GM04503 (cell line): ENCODE data around the gene D2HGDH.
"Not testable (repeated sequence)": the region's sequence is repeated elsewhere in the genome, so short reads cannot be mapped to it uniquely, and the experiment has no call there.

Experiments
- DNase-seq: peaks from one replicate; pipeline ENCODE4 v3.0.0-alpha.2; 2012; ENCODE audit warnings: low read depth

D2HGDH gene

DNA sequence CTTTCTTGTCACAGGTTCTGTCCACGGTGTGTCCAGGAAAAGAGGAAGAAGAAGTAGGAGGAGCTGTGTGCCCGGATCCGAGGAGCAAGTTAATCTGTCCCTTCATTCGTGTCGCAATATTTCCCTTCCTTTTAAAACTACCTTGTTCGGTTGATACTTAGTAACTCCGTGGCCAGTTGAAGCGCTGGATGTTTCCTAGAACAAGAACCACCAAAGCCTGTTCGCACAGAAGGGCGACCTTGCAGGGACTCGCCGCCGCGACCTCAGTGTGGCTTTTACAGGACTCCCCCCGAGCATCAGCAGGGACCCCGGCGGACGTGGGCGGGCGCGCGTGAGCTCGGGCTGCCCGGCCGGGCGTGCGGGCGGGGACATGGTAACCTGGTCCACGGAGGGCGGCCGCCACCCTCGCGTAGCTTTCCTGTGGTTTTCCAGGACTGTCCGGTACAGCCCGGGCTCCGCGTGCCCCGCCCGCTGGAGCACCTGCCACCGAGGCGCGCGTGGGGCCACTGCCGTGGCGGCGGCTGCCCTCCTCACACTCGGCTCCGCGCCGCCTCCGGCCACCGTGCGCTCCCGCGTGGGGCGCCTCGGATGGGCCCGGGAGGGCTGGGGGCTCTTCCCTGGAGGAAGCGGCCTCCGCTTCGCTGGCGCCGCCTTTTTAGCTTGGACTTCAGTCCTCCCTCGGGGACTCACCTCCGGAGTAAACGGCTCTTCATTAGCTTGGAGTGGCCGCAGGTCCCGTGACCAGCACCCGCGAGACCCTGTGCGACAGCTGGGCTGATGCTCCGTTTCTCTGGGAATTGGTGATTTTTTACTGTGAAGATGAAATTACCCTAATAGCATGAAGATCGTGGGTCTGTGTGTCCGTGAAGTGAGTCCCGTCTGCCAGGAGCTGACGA, 9.2 kb upstream of the D2HGDH start:
- no peak for DNase-seq

DNA sequence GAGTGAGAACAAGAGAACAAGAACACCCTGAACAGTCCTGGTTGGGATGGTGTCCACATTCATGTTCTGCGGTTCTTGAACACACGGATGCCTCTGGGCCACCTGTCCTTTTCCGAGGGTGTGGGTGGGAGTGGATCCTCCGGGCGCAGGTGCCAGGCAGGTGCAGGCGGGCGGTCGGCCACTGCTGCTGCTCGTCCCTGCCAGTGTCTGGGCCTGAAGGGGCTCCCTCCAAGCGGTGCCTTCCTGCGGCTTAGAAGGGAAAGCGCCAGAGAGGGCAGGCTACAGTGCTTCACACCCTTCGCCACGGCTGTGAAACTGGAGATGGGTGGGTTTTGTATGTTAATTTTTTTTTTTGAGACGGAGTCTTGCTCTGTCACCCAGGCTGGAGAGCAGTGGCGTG, 8.0 kb upstream of the D2HGDH start:
- no peak for DNase-seq

DNA sequence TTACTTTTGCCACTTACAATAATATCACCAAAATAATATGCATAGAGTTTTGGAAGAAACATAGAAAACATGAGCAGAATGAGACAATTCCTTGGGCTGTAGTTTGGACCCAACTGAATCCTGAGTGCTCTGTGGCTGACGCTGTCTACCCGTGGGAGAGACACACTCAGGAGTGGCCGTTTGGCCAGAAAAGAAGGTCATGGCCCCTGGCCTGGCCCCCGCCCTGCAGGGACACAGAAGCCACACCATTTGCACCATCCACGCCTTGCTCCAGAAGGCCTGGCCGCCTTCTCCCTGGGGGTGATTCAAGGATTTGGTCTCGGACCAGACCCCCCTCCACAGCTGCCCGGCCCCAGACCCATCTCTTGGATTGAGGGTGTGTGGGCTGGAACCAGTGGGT, 6.4 kb upstream of the D2HGDH start:
- no peak for DNase-seq

DNA sequence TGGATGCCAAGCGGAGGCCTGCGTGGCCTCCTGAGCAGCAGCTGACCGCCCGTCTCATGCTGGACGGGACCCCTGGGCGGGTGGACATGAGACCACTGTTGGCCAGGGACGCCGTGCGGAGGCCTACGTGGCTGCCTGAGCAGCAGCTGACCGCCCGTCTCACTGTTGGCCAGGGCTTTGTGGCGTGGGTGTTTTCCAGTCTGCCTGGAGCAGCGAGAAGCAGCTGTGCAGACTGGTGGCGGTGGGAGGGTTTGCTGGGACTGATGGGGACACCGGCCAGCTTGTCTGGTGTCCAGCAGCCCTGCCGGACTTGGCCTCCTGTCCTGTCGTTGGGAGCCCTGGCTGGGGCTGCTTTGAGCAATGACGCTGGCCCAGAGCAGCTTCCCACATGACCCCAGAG, 5.8 kb upstream of the D2HGDH start:
- DNase-seq: no peak

DNA sequence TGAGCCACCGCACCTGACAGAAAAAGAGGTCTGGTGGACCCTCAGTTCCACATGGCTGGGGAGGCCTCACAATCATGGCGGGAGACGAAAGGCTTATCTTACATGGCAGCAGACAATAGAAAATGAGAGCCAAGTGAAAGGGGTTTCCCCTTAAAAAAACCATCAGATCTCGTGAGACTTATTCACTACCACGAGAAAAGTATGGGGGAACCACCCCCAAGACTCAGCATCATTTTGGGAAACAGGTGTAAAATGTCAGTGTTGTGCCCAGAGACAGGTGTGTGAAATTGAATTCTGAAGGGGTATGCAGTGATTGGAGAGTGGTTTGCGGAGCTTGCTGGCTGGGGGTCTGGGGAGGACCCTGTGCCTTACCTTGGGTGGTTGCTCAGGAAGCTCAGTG, 4.6 kb upstream of the D2HGDH start:
- no peak for DNase-seq

DNA sequence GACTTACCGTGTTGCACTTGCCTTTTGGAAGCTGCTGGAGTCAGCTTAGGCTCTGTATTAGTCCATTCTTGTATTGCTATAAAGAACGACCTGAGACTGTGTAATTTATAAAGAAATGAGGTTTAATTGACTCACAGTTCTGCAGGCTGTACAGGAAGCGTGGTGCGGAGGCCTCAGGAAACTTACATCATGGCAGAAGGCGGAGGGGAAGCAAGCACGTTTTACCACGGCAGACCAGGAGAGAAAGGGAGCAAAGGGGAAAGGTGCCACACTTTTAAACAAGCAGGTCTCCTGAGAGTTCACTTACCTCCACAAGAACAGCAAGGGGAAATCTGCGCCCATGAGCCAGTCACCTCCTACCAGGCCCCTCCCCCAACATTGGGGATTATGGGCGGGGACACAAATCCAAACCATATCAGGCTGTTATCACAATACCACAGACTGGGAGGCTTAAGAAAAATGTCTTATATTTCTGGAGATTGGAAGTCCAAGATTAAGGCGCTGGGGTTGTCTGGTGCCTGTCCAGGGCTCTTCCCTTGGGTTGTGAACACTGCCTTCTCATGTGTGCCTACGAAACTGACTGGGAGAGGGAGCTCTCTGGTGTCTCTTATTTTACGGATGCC, 3.6 kb upstream of the D2HGDH start:
- no peak for DNase-seq

DNA sequence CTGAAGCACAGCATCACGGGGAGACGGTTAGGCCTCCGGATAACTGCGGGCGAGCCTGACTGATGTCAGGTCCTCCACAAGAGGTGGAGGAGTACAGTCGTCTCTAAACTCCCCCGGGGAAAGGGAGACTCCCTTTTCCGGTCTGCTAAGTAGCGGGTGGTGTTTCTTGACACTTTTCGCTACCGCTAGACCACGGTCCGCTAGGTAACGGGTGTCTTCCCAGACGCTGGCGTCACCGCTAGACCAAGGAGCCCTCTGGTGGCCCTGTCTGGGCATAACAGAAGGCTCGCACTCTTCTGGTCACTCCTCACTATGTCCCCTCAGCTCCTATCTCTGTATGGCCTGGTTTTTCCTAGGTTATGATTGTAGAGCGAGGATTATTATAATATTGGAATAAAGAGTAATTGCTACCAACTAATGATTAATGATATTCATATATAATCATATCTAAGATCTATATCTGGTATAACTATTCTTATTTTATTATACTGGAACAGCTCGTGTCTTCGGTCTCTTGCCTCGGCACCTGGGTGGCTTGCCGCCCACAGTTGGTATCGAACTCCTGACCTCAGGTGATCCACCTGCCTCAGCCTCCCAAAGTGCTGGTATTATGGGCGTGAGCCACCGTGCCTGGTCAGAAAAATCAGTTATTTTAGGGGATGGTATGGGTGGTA, 1.8 kb upstream of the D2HGDH start:
- DNase-seq: peak; percentile 0

DNA sequence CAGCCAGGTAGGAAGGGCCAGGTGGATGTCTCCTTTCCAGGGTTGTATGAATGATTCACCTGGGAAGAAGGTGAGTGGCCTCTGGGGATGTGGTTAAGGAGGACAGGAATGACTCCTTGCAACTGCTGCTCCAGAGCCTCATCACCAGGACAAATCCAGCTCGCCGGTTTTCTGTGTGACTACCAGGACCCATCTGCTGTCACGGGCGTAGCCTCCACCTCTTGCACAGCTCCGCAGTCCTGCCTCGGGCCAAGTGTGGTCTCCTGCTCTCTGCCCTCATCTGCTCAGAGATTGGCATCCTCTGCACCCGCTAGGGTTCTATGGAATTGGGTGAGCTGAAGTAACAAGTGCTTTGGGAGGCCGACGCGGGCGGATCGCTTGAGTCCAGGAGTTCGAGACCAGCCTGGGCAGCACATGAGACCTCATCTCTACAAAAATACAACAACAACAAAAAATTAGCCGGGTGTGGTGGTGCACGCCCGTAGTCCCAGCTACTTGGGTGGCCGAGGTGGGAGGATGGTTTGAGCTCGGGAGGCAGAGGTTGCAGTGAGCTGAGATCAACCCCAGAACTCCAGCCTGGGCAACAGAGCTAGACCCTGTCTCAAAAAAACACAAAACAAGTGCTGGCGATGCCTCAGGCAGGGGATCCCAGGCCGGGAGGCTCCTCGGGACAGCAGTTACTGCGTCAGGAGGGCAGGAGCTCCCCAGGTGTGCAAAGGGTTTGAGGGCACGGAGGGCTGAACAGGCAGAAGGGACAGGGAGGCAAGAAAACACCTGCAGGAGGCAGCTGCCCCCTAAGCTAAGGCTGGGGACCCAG, 831 bp upstream of the D2HGDH start:
- no peak for DNase-seq

DNA sequence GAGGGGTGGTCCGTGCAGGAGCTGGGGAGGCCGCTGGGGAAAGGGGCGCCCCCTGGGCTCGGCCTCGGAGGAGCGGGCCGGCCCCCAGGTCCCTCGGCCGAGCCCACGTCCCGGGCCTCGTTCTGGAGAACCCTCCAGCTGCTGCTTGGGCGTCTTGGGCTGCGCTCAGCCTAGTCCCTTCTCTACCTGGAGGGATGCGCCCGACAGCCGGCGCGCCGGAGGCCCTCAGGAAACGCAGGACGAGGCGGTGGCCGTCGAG, 293 bp upstream of the D2HGDH start:
- DNase-seq: no peak

DNA sequence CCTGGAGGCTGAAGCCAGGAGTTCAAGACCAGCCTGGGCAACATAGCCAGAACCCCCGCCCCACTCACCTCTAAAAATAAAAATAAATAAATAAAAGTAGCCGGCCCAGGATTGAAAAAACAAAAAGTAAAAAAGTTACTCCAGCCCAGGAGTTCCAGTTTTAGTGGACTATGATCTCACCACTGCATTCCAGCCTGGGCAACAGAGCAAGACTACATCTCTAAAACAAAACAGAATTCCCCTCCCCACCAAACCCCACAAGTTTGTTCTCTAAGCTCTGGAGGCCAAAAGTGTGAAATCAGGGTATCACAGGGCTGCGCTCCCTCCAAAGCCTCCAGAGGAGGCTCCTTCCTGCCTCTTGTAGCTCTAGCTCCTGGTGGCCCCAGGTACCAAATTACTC, 1.7 kb downstream of the D2HGDH start:
- DNase-seq: peak; percentile 0

DNA sequence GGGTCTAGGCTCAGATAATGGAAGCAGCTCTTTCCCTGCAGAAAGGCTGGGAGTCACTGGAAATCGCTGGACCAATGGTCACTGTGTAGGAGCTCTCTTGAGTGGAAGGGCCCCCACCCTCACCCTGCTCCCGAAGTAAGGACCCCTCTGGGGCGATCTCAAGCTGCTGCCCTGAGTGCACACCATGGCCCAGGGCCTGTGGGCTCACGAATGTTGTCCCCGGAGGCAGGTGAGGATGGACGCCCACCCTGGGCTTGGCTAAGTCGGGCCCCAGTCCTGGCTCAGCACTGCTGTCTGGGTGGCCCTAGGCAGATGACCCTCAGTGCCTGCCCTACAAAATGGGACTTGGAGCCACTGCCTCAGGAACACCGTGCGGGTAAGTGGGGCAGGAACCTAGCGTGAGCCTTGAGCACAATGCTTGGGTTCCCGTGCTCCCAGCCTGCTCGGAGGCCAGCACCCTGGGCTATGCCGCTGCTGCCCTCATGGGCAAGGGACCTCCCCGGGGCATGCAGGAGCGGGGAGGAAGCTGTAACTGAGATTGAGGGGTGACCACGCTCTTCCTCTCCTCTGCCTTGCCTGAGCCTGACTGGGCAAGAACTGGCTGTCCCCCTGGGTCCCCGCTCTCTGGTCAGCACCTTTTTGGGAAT, 3.7 kb downstream of the D2HGDH start:
- no peak for DNase-seq

DNA sequence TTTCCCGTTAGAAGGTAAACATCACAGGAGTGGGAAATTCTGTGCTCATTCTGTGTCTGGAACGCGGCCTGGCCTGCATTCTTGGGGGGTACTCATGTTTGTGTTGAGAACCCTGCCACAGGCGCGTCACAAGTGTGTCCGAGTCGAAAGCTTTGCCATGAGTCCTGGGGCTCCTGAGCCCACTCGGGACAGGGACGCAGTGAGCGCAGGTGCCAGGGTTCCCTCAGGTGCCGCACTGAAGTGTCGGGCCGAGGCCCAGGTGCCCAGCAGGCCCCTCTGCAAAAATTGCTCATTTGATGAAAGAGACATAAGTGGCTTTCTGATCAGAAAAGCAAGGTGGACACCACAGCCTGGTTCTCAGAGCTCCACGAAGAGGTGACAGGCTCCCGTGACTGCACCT, 4.7 kb downstream of the D2HGDH start:
- no peak for DNase-seq

DNA sequence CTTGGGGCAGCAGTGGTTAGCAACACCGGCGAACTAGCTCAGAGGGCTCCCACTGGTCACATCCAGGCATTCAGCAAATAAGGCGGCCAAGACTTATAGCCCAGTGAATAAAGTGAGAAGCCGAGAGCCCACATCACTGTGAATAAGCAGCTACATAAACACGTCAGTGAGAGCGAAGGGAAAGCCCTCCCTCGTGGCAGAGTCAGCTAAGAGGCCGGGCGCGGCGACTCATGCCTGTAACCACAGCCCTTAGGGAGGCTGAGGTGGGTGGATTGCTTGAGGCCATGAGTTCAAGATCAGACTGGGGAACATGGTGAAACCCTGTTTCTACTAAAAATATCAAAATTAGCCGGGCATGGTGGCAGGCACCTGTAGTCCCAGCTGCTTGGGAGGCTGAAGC, 5.2 kb downstream of the D2HGDH start:
- DNase-seq: peak; percentile 0

DNA sequence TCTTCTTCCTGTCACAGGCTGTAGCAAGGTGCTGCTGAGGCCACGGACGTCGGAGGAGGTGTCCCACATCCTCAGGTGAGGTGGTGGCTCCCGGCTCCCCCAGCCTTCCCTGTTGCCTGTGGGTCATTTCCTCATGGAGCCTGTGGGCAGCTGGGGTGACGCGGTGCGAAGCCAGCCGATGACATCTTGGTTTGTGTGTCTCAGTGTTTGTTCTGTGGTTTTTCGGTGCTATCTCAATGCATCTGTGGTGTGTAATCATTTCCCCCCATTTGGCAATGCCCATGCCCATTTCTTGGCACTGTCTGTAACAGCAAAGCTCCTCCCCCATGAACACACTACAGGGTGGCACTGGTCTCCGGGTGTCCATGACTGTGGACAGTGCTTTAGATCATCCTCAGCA, 6.6 kb downstream of the D2HGDH start:
- no peak for DNase-seq

DNA sequence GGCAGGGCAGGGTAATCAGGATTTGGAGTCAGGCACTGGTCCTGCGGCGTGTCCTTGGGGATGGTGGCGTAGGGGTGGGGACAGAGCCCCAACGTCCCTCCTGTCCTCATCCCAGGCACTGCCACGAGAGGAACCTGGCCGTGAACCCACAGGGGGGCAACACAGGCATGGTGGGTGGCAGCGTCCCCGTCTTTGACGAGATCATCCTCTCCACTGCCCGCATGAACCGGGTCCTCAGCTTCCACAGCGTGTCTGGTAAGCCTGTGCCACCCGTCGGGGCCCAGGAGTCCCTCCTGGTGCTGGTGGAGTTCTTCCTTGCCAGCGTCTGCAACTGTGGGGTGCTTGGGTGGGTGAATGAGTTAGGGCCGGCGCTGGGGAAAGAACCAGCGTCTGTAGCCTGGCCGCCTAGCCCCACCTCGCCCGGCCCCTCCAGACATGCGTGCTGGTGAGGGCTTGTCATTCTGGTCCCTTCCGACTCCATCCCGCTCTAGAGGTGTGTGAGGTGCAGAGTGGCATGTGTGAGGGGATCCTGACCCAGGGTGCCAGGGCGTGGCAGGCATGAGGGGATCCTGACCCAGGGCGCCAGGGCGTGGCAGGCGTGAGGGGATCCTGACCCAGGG, 8.0 kb downstream of the D2HGDH start:
- DNase-seq: no peak

DNA sequence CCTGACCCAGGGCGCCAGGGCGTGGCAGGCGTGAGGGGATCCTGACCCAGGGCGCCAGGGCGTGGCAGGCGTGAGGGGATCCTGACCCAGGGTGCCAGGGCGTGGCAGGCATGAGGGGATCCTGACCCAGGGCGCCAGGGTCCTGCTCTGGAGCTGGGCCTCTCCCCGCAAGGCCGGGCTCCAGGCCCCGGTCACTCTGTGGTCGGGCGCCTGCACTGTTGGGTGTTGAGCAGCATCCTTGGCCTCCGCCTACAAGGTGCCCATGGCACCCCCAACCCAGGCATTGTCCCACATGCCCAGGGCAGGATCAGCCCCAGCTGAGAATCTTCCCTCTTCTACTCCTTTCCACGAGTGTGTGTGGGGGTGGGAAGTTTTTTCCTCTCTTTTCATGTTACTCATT, 8.6 kb downstream of the D2HGDH start:
- DNase-seq: not testable (repeated sequence)

DNA sequence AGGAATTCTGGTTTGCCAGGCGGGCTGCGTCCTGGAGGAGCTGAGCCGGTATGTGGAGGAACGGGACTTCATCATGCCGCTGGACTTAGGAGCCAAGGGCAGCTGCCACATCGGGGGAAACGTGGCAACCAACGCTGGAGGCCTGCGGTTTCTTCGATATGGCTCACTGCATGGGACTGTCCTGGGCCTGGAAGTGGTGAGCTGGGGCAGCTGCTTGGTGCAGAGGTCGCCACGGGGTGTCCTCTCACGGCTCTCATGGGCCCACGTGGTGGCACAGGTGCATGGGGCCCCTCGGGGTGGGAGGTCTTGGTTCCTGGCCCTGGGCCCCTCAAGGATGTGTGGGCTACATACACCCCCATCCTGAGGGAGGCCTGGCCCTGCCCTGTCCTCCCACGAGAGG, 9.2 kb downstream of the D2HGDH start:
- no peak for DNase-seq

DNA sequence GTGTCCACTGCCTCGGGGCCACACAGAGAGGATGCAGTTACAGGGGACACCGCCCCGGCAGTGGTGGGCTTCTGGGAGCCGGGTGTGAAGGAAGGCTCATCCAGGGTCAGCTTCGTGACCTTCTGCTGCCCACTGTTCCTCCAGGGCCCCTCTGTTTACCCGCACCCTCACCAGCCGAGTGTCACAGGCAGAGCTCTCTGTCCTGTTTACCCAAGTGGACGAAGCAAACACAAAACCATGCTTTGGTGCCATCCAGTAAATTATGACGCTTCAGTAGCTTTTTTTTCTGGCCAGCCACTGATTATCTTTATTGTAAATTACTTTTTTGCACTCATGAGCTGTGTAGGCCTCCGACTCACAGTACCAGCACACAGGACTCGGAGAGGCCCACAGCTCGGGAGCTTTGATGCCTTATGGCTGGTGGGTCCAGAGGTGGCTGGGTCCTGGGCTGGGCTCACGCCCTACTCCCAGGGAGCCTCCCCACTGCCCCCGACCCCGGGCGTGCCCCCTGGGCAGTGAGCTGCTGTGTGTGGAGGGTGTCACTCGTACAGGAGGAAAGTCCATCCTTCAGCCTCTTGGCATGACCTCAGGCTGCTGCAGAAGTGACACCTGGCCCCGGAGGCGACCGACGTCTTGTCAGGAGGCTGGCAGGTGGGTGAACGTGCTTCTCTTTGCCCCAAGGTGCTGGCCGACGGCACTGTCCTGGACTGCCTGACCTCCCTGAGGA, 9.8 kb downstream of the D2HGDH start:
- DNase-seq: no peak

DNA sequence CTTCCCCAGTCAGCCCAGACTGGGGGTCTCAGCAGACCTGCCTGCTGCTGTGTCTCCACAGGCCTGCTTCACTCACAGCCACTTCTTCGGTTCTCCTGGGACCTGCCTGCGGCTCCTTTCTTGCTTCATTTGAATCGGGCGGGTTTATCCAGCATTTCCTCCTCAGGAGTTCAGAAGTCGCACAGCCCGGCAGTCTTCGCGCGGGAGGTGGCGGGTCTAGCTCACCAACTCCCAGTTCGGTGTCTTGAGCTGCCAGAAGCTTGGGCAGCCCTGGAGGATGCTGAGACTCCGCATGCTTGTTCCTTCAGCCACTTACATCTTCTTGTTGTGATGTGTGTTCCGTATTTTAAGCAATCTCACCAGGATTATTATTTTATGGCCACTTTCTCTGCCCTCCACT, 10.8 kb downstream of the D2HGDH start:
- no peak for DNase-seq

DNA sequence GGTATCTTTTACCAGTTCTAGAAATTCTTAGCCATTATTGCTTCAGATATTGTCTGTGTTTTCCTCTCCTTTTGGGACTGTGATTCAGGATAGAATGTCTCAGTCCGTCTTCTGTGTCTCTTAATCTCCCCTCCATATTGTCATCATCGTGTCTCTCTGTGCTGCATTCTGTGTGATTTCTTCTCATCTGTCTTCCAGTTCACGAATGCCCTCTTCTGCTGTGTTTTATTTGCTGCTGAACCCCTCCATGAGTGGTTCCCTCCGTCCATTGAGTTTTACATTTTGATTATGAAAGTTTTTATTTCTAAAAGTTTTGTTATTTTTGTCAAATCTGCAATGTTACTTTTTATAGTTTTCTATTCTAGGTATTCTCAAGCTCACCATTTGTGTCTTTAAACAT, 11.7 kb downstream of the D2HGDH start:
- DNase-seq: no peak
